SK-N-DZ (cell line): ENCODE measurements around the gene HEG1. TPM values are rescaled to one million over a fixed set of nuclear protein-coding genes. Genes with fewer than 3 reads are reported as not detected.
"Not testable (repeated sequence)": the region's sequence is repeated elsewhere in the genome, so short reads cannot be mapped to it uniquely, and the experiment has no call there.

ENCODE experiments used
- DNase-seq: peaks from one replicate; pipeline ENCODE4 v3.0.0-alpha.2; 2015; ENCODE audit warnings: low spot score
- polyA plus RNA-seq, 2 experiments: library from polyadenylated mRNA; depleted of rRNA; stranded (reverse); fragments of >200 nt; gene quantifications; 2 replicates each; pipeline ENCODE4 v1.2.3, GENCODE V29; 2014

The HEG1 gene, protein sequence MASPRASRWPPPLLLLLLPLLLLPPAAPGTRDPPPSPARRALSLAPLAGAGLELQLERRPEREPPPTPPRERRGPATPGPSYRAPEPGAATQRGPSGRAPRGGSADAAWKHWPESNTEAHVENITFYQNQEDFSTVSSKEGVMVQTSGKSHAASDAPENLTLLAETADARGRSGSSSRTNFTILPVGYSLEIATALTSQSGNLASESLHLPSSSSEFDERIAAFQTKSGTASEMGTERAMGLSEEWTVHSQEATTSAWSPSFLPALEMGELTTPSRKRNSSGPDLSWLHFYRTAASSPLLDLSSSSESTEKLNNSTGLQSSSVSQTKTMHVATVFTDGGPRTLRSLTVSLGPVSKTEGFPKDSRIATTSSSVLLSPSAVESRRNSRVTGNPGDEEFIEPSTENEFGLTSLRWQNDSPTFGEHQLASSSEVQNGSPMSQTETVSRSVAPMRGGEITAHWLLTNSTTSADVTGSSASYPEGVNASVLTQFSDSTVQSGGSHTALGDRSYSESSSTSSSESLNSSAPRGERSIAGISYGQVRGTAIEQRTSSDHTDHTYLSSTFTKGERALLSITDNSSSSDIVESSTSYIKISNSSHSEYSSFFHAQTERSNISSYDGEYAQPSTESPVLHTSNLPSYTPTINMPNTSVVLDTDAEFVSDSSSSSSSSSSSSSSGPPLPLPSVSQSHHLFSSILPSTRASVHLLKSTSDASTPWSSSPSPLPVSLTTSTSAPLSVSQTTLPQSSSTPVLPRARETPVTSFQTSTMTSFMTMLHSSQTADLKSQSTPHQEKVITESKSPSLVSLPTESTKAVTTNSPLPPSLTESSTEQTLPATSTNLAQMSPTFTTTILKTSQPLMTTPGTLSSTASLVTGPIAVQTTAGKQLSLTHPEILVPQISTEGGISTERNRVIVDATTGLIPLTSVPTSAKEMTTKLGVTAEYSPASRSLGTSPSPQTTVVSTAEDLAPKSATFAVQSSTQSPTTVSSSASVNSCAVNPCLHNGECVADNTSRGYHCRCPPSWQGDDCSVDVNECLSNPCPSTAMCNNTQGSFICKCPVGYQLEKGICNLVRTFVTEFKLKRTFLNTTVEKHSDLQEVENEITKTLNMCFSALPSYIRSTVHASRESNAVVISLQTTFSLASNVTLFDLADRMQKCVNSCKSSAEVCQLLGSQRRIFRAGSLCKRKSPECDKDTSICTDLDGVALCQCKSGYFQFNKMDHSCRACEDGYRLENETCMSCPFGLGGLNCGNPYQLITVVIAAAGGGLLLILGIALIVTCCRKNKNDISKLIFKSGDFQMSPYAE (N-terminal part only)
- 2.4 and 8.2 TPM in 2 replicates for polyA plus RNA-seq (2014; cell fraction: cytosol; rRNA removed)
- 1.9 and 3.7 TPM in 2 replicates for polyA plus RNA-seq (2014; cell fraction: nucleus; rRNA removed)

DNA sequence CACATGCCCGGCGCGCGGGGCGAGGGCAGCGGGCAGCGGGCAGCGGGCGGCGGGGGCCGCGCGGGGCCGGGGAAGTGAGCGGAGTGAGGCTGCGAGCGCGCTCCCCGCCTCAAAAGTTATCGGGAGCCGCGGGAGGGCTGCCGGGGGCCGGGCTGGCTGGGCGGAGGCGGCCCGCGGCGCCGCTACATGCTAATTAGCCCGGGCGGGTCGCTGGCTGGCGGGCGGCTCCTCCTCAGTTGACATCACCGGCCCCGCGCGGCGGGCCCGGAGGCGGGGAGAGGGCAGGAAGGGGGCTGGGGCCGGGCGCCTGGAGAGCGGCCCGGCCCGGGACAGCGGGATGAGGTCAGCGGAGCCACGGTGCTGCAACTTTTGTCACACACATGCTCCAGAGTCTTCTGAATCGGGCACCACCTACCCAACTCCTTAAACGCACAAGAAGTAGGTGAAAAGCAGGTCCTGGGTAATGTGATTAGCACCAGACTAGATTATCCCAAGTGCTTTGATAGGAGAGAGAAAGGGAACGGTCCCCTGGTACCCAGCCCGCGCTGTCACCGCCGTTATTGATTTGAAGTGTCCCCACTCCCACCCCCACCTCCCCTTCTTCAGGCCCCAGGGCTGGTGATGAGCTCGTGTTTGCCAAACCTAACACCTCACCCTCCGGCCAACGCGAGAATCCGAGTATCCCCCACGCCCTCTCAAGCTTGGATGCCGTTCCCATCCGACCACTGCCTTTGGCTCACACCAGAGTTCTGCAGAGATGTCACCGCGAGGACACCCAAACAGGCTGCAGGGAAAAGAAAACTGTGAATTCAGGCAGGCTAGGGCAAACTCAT, at the start of gene HEG1:
Gene HEG1 (minus strand): TSS at position 85 of the 833 bp plus-strand sequence. CDS start 107 bp downstream, outside the sequence.
- DNase-seq, result peak; percentile 71

DNA sequence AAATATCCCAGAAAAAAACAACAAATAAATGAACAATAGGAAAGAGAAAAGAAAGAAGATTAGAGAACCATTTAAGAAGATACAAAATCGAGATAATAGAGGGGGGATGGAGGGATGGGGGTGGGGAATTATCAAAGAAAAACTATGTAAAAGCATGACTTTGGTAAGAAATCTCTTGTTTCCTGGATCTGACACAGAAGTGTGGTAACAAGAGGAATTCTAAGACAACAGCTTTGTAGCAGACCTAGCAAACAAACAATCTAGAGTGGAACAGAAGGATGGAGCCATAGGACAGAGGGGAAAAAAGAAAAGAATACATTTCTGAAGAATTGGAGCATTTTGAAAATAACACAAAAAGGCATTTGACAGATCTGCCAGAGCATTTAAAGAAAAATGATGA, 49.3 kb upstream of the HEG1 start:
- no peak for DNase-seq

DNA sequence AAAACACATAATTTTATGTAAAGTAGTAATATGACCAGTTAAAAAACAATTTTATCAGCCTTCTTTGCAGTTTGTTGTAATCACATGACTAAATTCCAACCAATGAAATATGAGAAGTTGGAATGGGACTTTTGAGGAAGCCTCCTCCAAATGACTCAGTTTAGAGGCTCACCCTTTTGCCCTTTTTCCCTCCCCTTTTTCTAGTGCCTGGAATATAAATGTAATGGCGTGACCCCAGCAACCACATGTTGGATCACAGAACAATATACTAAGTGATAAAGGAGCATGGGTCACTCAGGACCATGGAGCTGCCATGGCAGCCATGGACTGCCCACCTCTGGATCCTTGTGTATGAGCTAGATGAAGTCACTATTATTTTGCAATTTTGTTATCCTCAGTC, 48.8 kb upstream of the HEG1 start:
- no peak for DNase-seq

DNA sequence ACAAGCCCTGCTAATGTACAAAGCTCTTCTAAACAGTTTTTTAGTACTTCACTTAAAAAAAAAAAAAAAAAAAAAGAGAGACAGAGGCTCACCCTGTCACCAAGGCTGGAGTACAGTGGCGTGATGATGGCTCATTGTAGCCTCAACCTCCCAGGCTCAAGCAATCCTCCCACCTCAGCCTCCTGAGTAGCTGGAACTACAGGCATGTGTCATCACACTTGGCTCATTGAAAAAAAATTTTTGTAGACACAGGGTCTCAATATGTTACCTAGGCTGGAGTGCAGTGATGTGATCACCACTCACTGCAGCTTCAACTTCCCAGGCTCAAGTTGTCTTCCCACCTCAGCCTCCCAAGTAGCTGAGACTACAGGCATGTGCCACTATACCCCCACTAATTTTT, 47.6 kb upstream of the HEG1 start:
- no peak for DNase-seq

DNA sequence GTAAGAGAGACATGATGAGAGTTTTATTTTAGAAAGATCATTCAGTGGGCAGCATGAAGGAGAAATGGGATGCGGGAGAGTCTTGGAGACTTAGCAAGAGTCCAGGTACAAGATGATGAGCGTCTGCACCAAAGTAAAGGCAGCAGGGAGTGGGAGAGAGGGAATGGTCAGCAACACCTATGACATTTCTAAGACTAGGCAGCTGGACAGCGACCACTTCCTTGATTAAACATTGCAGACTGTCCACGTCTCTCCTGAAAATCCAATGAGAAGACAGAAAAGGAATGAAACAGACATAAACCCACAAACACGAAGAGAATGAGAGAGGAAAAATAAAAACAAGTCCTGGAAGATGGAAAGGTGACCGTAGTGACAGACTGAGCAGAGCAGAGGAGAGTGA, 46.7 kb upstream of the HEG1 start:
- DNase-seq, result no peak

DNA sequence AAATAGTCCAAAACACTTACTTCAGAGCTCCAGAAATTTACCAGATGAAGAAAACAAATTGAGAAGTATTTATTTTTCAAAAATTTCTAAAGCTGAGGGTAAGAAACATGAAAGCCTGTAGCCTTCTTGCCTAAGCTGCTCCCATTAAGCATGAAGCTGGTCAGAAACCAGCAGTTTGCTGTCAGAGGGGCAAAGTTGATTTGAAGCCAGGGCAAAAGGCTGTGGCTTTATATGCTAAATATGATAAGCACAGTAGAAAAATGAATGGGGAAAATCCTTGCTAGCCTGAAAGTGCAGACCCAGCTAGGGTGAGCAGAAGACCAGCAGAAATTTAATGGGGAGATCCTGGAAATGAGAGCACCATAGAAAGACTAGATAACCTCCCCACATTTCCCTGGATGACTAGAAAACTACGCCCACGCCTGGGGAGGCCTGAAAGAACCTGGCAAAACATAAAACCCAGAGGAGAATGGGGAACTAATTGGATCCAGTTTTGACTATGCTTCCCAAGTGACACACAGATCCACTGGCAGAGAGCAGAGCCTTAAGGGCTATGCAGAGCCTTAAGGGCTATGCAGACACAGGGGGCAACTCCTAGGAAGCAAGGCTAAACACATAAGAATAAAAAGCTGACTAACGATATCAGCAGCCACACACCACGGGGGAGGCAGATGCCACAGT, 43.0 kb upstream of the HEG1 start:
- DNase-seq, result no peak

DNA sequence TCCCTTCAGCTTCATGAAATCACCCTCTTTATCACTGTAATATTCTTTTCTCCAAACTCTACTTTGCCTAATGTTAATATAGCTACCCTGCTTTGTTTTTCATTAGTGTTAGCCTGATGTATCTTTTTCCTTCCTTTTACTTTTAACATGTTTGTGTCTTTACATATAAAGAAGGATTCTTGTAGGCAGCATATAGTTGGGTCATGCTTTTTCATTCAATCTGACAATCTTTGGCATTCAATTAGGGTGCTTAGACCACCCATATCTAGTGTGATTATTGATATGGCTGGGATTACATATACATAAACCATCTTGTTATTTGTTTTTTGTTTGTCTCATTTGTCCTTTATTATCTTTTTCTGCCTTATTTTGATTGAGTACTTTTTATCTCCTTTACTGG, 34.9 kb upstream of the HEG1 start:
- no peak for DNase-seq

DNA sequence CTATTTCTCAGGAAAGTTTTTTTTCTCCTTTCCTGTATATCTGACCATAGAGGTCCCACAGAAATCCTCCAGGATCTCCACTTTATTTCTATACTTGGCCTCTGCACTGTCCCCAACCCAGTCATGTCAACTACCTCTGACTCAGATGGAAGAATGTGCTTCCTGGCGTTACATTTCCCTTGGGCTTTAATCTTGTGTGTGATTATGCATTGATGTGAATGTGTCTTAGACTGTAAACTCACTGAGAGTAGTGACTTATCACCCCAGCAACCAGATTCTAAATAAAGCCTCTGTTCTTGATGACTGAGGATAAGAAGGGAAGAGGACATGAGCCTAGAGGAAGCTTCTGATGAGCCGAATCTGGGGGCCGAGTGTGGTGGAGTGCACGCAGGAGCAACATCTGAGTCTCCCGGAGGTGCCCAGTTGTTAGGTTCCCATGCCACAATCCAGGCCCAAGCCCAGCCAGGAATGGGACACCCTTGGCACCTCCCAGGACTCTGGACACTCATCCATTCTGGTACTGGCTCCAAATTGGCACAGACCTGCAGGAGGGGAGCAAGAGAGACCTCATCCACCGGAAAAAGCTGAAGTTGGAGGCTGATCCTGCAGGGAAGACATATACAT, 32.1 kb upstream of the HEG1 start:
- no peak for DNase-seq

DNA sequence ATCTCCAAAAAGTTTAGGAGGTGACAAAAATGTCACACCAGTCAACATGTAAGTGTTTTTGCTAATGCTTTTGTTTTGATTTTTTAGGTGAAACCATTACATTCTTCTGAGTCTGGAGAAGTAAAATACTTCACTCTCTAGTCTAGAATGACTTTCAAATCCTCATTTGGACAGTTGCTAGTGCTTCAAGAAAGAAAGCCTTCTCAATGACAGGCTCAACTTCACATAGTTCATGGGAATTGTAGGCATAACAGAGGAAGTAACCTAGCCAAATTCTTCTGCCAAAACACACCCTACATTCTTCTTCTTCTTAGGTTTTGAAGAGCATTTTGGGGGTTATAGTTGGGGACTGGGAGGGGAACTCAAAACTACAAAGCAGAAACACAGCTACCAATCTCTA, 29.4 kb upstream of the HEG1 start:
- no peak for DNase-seq

DNA sequence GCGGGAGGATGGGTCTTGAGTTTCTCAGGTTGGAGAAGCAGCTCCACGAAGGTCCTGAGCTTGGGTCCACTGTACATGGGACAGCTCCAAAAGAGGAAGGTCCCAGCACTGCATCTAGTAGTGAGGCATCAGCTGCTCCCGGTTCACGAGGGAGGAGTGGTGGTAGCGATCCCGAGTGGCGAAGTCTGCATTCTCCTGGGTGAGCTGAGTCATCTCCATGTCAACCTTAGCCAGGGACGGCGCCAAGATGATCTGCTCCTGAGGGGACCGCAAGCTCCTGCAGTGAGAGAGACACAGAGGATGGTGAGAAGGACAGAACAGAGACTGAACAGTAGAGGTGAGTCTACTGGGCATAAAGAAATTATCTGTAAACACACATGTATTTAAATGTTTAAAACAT, 28.0 kb upstream of the HEG1 start:
- DNase-seq, result no peak

DNA sequence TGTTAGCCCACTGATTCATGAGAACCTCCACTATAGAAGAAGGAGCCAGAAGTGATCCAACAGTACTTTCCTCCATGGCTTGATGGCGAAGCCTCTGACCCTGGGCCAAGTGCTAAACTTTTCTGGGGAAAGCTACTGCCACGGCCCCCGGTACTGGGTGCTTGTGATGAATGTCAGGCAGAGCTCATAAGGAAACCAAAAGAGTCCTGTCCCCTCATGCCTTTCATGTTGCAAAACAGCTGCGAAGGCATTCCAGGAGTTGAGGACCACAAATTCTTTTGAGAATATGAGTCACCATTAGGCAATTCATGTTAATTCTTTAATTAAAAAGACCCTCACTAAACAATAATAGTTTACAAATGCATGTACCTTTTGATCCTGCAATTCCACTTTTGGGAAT, 26.5 kb upstream of the HEG1 start:
- not testable (repeated sequence) for DNase-seq

DNA sequence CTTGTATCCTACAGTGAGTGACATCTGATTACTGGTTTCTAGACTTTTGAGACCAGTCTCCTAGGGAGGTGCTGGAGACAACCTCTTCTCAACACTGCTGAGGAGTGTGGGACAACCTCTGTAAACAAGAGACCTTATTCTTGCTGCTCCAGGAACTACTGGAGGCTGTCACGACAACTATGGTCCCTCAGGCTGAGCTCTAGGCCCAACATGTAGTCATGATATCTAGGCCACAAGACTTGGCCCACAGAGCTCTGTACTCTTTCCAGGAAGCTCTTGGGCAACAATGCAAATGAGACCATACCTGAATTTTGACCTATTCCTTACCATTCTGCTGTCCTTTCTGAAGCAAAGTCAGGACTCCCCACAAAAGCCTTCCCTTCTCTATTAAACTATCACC, 24.3 kb upstream of the HEG1 start:
- DNase-seq, result no peak

DNA sequence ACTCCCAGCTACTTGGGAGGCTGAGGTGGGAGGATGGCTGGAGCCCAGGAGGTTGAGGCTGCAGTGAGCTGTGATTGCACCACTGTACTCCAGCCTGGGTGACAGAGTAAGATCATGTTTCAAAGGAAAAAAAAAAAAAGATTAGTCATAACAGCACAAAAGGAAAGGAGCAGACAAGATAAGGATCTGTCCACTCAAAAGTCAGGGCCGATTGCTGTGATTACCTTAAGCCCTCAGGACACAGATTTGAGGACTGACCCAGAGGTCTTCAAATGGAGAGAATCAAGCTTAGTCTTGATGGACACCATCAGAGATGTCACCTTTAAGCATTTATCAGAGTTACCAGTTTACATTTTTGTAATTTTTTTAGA, 23.9 kb upstream of the HEG1 start:
- no peak for DNase-seq

DNA sequence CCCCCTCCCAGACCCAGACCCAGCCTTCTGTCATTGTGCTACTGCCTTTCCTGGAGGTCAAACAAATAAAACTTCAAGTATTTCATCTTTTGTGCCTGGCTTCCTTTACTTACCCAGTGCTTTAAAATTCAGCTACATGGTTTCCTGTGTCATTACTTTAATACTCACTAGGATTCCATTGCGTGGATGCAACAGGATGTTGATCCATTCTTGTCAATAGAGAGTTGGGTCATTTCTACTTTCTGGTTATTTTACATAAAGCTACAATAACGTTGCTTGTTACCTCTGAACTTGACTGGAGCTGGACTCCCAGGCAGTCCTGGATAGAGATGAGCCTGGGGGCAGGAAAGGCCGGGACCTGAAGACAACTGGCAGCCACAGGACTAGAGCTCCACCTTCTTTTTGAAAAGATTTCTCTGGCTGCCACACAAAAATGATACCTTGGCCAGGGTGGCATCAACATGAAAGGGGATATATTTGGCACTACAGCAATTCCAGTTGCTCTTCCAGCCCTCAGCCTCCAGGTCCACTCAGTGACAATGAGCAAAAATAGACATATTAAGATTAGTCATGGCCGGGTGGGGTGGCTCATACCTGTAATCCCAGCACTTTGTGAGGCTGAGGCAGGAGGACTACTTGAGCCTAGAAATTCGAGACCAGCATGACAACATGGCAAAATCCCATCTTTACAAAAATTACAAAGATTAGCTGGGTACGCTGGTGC, 23.3 kb upstream of the HEG1 start:
- DNase-seq, result no peak

DNA sequence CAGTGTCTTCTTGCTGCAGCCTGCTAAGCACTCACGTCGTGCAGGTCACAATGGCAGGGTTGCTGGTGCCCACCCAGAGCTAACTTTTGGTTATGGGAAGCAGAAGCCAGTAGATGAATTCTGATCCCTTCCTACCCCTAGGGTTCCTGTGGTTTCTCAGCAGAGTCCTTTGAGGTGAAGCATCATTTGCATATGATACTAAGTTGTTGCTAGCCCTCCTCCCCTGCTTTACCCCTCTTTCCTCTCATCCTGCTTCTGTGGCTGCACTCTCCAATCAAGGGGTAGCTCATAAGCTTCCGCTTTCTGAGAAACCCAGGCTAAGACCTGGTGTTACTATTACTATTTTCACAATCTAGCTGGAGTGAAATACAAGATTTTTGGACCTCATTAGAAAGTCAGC, 22.1 kb upstream of the HEG1 start:
- DNase-seq, result no peak

DNA sequence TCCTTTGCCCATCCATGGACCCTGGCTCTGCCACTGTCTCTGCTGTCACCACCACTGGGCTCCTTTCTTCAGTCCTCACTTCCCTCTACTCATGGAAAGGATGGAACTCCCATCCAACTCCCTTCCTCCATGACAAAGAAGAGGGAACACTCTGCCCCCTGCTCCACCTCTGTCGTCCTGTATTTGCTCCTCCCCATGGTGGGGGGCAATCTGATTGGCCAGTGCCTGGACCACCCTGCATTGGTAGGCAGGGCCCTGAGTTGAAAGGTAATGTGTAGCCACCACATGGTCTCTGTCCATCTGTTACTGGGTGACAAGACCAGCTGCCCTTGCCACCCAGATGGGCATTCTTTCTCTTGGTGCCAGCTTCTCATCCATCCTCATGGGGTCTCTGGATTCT, 20.7 kb upstream of the HEG1 start:
- no peak for DNase-seq

DNA sequence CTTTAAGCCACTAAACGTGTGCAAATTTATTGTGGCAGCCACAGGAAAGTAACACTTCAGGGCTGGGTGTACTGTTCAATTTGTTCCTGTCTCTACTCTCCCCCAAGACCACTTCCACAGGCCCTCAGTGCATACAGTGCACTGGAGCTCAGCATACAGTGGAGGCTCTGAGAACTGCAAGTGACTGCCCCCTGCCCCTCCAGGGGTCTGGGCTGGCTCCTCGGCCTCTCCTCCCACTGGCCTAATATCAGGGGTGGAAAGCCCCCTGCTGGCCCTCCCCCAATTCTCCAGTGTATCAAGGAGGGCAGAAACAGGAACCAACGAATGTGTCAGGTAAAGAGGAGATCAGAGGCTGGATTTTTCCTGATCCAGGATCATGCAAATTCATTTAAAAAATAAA, 19.9 kb upstream of the HEG1 start:
- peak; percentile 80 for DNase-seq

DNA sequence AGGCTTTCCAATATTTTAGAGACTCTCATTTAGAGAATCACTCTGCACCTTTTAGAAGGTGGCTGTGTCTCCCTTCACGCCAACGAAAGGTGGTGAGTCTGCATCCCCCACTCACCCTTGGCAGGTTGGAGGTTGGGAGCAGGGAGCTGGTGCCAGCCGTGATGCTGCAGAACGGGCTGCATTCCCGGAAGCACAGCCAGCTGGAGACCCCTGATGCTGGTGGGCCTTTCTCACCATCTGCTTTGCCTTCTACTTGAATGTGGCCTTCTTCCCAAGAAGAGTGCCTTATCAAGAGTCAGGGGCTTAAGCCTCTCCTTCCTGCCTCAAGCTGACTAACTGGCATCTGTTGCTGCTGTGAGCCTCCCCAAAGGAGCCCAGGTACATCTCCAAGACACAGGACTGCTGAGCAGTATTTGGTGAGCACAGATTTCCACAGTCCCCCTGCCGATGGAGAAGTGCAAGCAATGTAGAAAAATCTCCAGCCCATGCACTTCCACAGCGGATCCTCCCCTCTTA, 17.7 kb upstream of the HEG1 start:
- peak; percentile 63 for DNase-seq
